Suprapubic skin (tissue), 4 donors: ENCODE data around the gene SLC40A1.

Experiments used
- EP300 ChIP-seq: sonication (generic); formaldehyde crosslinking; IDR thresholded peaks from one replicate; pipeline ENCODE4 v1.6.1; 2017; ENCODE audit warnings: antibody characterized with exemption
- POLR2AphosphoS5 ChIP-seq, 3 donors: sonication (generic); formaldehyde crosslinking; IDR thresholded peaks; one replicate each; pipeline ENCODE4 v1.6.1; 2017; ENCODE audit warnings: antibody characterized with exemption in 3 of 3
- TF ChIP-seq, protein P1 (sequence below), 2 donors: fragments of 200-600 bp in 1 of 2; fragments of 450-650 bp in 1 of 2; sonication (generic) in 1 of 2; IDR thresholded peaks; one replicate each; pipeline ENCODE4 v1.5.1; 2016 to 2019; ENCODE audit warnings: antibody characterized with exemption in 2 of 2, mild to moderate bottlenecking in 1 of 2, moderate library complexity in 1 of 2

DNA sequence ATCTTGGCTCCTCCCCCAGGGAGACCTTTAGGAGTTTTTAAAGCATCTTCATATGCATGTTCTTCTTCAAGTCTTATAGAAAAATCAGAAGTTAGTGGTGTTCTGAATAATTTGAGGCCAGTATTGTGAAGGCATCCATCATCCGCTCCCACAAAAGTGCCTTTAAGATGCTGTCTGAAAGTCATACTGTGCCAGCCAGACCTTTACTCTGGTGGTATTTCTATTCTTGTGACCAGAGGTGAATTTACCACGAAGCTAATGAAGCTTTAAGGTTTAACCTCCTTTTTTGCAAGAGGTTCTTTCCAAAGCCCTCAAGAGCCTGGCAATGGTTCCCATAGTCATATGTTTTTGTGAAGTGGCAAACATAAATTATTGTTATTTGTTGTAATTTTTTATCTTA is 54.3 kb downstream of the SLC40A1 start:
- TF ChIP-seq, protein P1, sequence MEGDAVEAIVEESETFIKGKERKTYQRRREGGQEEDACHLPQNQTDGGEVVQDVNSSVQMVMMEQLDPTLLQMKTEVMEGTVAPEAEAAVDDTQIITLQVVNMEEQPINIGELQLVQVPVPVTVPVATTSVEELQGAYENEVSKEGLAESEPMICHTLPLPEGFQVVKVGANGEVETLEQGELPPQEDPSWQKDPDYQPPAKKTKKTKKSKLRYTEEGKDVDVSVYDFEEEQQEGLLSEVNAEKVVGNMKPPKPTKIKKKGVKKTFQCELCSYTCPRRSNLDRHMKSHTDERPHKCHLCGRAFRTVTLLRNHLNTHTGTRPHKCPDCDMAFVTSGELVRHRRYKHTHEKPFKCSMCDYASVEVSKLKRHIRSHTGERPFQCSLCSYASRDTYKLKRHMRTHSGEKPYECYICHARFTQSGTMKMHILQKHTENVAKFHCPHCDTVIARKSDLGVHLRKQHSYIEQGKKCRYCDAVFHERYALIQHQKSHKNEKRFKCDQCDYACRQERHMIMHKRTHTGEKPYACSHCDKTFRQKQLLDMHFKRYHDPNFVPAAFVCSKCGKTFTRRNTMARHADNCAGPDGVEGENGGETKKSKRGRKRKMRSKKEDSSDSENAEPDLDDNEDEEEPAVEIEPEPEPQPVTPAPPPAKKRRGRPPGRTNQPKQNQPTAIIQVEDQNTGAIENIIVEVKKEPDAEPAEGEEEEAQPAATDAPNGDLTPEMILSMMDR (IDR thresholded peaks at IDR 0.05): no peak
- TF ChIP-seq EP300 (no peak), POLR2AphosphoS5 (IDR thresholded peaks at IDR 0.05) (no peak)
